Lower lobe of right lung (tissue), 2 donors: ENCODE results near the gene NFIB. TPM values are rescaled to one million over a fixed set of nuclear protein-coding genes. Genes with fewer than 3 reads are reported as not detected.
A peak's percentile ranks its signal among the peaks of the same experiment; 100 is the strongest.

Experiments used
- ATAC-seq, 2 donors: fragments of 200-7000 bp; cut with Tn5 transposase; one replicate each; pipeline ENCODE4 v1.9.1; 2020 to 2022; ENCODE audit warnings: mild to moderate bottlenecking in 2 of 2, moderate library complexity in 2 of 2
- DNase-seq: peaks from one replicate; pipeline ENCODE4 v3.0.0-alpha.2; 2020
- H3K27ac ChIP-seq: fragments of 200-600 bp; one replicate; pipeline ENCODE4 v1.8.0; 2022
- H3K27me3 ChIP-seq: fragments of 200-600 bp; one replicate; pipeline ENCODE4 v1.8.0; 2022; ENCODE audit warnings: low read depth
- H3K36me3 ChIP-seq: fragments of 200-600 bp; one replicate; pipeline ENCODE4 v1.8.0; 2022; ENCODE audit warnings: mild to moderate bottlenecking
- H3K4me1 ChIP-seq: fragments of 200-600 bp; one replicate; pipeline ENCODE4 v1.8.0; 2022
- H3K4me3 ChIP-seq: fragments of 200-600 bp; one replicate; pipeline ENCODE4 v1.8.0; 2022; ENCODE audit warnings: mild to moderate bottlenecking
- H3K9me3 ChIP-seq: fragments of 200-600 bp; one replicate; pipeline ENCODE4 v1.8.0; 2022
- intact Hi-C: fragments of 100-400 bp; cut with DNase I; formaldehyde crosslinking; loops from one replicate; pipeline ENCODE4 v1.11.0; 2022
- total RNA-seq: library from RNA; stranded (reverse); fragmentation: NEBNext Ultra II Directional; extraction: Animal tissue kit (Norgen Biotek cat#: 25700); gene quantifications from one replicate; pipeline ENCODE4 v1.2.1, GENCODE V29; 2021
- TF ChIP-seq, protein P1 (sequence below): fragments of 200-600 bp; IDR thresholded peaks from one replicate; pipeline ENCODE4 v1.8.0; 2022; ENCODE audit warnings: antibody characterized with exemption, mild to moderate bottlenecking
- donor health status: DM: no; HTN: yes; CAD: no; lungs with severe emphysema.

The NFIB gene
- total RNA-seq, 1 donor from 2014 or later, result 97.7 TPM

DNA sequence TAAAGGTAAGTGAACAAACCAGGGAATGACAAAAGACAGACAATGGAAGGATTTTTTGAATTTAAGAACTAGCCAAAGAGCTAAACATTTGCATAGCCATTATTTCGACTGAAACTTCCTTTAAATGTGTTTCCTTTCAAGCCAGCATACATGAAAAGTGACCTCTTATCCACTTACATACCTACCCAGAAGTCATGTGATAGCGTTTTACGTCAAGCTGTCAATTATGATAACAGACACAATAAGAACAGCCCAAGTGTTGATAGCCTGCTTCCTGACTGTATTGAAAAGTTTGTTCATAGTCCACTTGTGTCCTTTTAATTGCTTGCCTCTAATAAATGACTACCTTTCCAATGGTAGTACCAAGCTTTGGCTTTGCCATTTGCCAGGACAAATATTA lies 206.0 kb downstream of the NFIB start:
- Histone ChIP-seq H3K27me3 (no peaks in the 10 kb centered on the region), H3K4me1 (no peaks in the 10 kb centered on the region), H3K9me3 (no peaks in the 10 kb centered on the region), H3K4me3 (no peak overlapping the region), H3K36me3 (peaks cover 8% of the 10 kb centered on the region), H3K27ac (no peak overlapping the region)
- DNase-seq (no peak), ATAC-seq (peak in 1 of 2 donors; percentile 67)
- TF ChIP-seq, protein P1, sequence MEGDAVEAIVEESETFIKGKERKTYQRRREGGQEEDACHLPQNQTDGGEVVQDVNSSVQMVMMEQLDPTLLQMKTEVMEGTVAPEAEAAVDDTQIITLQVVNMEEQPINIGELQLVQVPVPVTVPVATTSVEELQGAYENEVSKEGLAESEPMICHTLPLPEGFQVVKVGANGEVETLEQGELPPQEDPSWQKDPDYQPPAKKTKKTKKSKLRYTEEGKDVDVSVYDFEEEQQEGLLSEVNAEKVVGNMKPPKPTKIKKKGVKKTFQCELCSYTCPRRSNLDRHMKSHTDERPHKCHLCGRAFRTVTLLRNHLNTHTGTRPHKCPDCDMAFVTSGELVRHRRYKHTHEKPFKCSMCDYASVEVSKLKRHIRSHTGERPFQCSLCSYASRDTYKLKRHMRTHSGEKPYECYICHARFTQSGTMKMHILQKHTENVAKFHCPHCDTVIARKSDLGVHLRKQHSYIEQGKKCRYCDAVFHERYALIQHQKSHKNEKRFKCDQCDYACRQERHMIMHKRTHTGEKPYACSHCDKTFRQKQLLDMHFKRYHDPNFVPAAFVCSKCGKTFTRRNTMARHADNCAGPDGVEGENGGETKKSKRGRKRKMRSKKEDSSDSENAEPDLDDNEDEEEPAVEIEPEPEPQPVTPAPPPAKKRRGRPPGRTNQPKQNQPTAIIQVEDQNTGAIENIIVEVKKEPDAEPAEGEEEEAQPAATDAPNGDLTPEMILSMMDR, result no peak
- intact Hi-C loops, result no loop called here

DNA sequence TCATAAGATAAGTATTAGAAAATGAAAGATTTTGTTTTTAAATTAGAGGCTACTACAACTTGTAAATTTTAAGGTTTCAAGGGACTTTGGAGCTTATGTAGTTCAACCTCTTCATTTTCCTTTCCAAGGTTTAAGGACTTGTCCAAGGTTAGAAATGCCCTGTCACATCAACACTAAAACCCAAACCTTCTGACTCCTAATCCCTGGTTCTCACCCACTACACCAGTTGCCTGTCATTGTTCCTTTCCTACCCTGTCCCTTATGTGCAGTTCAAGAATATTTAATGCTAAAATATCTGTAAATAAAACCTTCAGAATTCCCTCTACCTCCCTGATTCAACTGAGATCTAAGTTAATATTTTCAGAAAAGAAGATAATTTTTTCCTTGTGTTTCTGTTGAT lies 206.4 kb downstream of the NFIB start:
- intact Hi-C loops, result no loop called here
- Histone ChIP-seq H3K4me1 (no peaks in the 10 kb centered on the region), H3K27me3 (no peaks in the 10 kb centered on the region), H3K27ac (no peak overlapping the region), H3K36me3 (peaks cover 4% of the 10 kb centered on the region), H3K4me3 (no peak overlapping the region), H3K9me3 (no peaks in the 10 kb centered on the region)
- TF ChIP-seq, protein P1, result no peak
- ATAC-seq, result no peak
- DNase-seq, result no peak

DNA sequence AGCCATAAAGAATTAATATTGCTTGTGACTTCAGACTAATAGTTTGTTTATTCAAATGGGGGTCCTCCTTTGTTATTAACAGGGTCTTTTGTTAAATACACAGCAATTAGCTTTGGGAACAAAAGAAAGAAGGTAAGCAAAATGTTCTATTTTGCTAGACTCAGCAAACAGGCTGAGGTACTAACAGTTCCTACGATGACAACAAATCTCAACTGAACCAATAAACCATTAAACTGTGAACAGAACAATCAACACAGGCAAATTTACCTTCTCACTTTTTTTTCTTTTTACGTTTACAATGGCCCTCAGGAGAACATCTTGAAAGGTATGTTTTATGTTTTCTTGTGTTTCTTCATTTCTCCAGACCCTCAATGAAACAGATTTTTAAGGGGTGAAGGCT lies 207.2 kb downstream of the NFIB start:
- no peak for DNase-seq
- no peaks in the 10 kb centered on the region for H3K9me3 ChIP-seq
- intact Hi-C loops, result no loop called here
- H3K4me3 ChIP-seq, result no peak overlapping the region
- H3K27me3 ChIP-seq, result no peaks in the 10 kb centered on the region
- H3K4me1 ChIP-seq, result no peaks in the 10 kb centered on the region
- H3K36me3 ChIP-seq, result no peaks in the 10 kb centered on the region
- H3K27ac ChIP-seq, result no peak overlapping the region
- no peak for ATAC-seq
- TF ChIP-seq, protein P1, result no peak

DNA sequence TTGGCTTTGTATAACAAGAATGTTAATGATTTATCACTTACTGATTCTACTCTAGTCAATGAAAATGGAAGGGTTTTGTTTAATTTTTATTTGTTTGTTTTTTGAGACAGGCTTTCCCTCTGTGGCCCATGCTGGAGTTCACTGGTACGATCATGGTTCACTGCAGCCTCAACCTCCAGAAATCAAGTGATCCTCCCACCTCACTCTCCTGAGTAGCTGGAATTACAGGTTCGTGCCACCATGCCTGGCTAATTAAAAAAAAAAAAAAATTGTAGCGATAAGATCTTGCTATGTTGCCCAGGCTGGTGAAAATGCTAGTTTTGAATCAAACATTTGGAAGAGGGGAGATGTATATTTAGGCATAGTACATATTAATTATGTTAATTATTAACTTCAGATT lies 209.4 kb downstream of the NFIB start:
- no peaks in the 10 kb centered on the region for H3K4me1 ChIP-seq
- H3K27ac ChIP-seq, result no peak overlapping the region
- ATAC-seq, result no peak
- no peak for DNase-seq
- H3K9me3 ChIP-seq, result no peaks in the 10 kb centered on the region
- no peak overlapping the region for H3K4me3 ChIP-seq
- no peaks in the 10 kb centered on the region for H3K36me3 ChIP-seq
- TF ChIP-seq, protein P1, result no peak
- intact Hi-C loops, result no loop called here
- no peaks in the 10 kb centered on the region for H3K27me3 ChIP-seq

DNA sequence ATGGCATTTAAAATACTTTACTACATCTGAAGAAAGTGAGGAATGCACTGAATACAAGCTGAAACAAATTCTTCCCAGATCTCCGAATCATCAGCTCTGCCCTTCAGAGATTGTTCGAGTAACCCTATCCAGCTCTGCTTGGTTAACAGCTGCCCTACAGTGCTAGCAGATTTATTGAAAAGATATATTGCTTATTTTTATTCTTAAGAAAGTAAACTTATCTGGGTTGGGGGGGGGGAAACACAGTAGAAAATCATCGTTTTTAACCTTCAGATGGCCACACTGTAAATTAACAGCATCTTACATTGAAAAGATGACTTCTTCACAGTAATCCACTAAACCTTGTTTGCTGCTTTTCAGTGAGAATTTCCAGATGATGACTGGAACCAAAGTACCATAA lies 210.8 kb downstream of the NFIB start:
- Histone ChIP-seq H3K9me3 (no peaks in the 10 kb centered on the region), H3K4me1 (peaks cover 11% of the 10 kb centered on the region), H3K27me3 (no peaks in the 10 kb centered on the region), H3K36me3 (no peaks in the 10 kb centered on the region), H3K4me3 (no peak overlapping the region), H3K27ac (no peak overlapping the region)
- no peak for DNase-seq
- intact Hi-C loops, result no loop called here
- no peak for ATAC-seq
- TF ChIP-seq, protein P1, result no peak

DNA sequence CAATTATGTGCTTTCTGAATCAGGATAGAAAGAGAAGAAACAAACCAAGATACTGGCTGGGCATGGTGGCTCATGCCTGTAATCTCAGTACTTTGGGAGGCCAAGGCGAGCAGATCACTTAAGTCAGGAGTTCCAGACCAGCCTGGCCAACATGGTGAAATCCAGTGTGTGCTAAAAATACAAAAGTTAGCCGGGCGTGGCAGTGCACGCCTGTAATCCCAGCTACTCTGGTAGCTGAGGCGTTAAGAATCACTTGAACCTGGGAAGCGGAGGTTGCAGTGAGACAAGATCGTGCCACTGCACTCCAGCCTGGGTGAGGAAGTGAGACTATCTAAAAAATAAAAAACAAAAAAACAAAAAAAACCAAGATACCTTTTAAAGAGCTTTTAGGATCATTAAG lies 214.2 kb downstream of the NFIB start:
- TF ChIP-seq, protein P1, result no peak
- ATAC-seq (no peak), DNase-seq (no peak)
- Histone ChIP-seq H3K27me3 (no peaks in the 10 kb centered on the region), H3K36me3 (no peaks in the 10 kb centered on the region), H3K4me1 (peaks cover 40% of the 10 kb centered on the region), H3K4me3 (no peak overlapping the region), H3K27ac (peak overlapping the region; percentile 10), H3K9me3 (no peaks in the 10 kb centered on the region)
- intact Hi-C loops, result loop anchor here (10.0 kb wide), 1 partner anchor 215 kb away; the partner anchor contains the start of gene NFIB
